Muscle layer of colon (tissue), 2 donors: ENCODE data around the gene ARHGAP10.
A peak's percentile ranks its signal among the peaks of the same experiment; 100 is the strongest.

Source experiments
- H3K27ac ChIP-seq: one replicate; pipeline ENCODE4 v1.7.0; 2013; ENCODE audit warnings: low read depth, mild to moderate bottlenecking, low read length, moderate library complexity
- H3K27me3 ChIP-seq, 2 donors: one replicate each; pipeline ENCODE4 v1.7.0; 2013; ENCODE audit warnings: low read length in 2 of 2, mild to moderate bottlenecking in 2 of 2; ENCODE audit not compliant: insufficient read depth in 2 of 2, control insufficient read depth in 1 of 2
- H3K36me3 ChIP-seq: one replicate; pipeline ENCODE4 v1.7.0; 2013; ENCODE audit warnings: mild to moderate bottlenecking, low read length; ENCODE audit not compliant: insufficient read depth
- H3K4me1 ChIP-seq: one replicate; pipeline ENCODE4 v1.7.0; 2013; ENCODE audit warnings: mild to moderate bottlenecking, low read length; ENCODE audit not compliant: insufficient read depth
- H3K4me3 ChIP-seq, 2 donors: one replicate each; pipeline ENCODE4 v1.7.0; 2013; ENCODE audit warnings: low read length in 2 of 2, low read depth in 1 of 2, mild to moderate bottlenecking in 1 of 2, moderate library complexity in 1 of 2
- H3K9ac ChIP-seq: one replicate; pipeline ENCODE4 v1.7.0; 2013; ENCODE audit warnings: low read length
- H3K9me3 ChIP-seq: one replicate; pipeline ENCODE4 v1.7.0; 2013; ENCODE audit warnings: mild to moderate bottlenecking, low read length
- donor health status: abdominal sarcoma.
- donor health status: Adenocarcinoma of cecum.

The ARHGAP10 gene

GRCh38 chr4:147923854-147924253 is 192.0 kb downstream of the ARHGAP10 start:
- Histone ChIP-seq H3K36me3 (no peaks in the 10 kb centered on the region), H3K27ac (no peak overlapping the region), H3K27me3 (no peaks in the 10 kb centered on the region), H3K4me1 (peaks cover 9% of the 10 kb centered on the region), H3K9ac (no peak overlapping the region), H3K4me3 (no peak overlapping the region), H3K9me3 (no peaks in the 10 kb centered on the region)

- no peaks in the 10 kb centered on the region for H3K9me3 ChIP-seq
- H3K27ac ChIP-seq = peak overlapping the region; percentile 29
- H3K4me3 ChIP-seq = no peak overlapping the region
- no peaks in the 10 kb centered on the region for H3K36me3 ChIP-seq
- no peaks in the 10 kb centered on the region for H3K27me3 ChIP-seq
- H3K4me1 ChIP-seq = peaks cover 15% of the 10 kb centered on the region
- no peak overlapping the region for H3K9ac ChIP-seq
Measured at GRCh38 chr4:147924604-147925412, 192.9 kb downstream of the ARHGAP10 start.

- Histone ChIP-seq H3K27me3 (no peaks in the 10 kb centered on the region), H3K4me1 (peaks cover 15% of the 10 kb centered on the region), H3K9me3 (no peaks in the 10 kb centered on the region), H3K9ac (no peak overlapping the region), H3K27ac (peak overlapping the region; percentile 21), H3K36me3 (no peaks in the 10 kb centered on the region), H3K4me3 (no peak overlapping the region)
Measured at GRCh38 chr4:147927377-147928137, 195.7 kb downstream of the ARHGAP10 start.

GRCh38 chr4:147928400-147928799 is 196.5 kb downstream of the ARHGAP10 start:
- Histone ChIP-seq H3K27ac (peak overlapping the region; percentile 21), H3K27me3 (no peaks in the 10 kb centered on the region), H3K4me3 (no peak overlapping the region), H3K36me3 (no peaks in the 10 kb centered on the region), H3K4me1 (peaks cover 15% of the 10 kb centered on the region), H3K9ac (no peak overlapping the region), H3K9me3 (no peaks in the 10 kb centered on the region)

- peaks cover 15% of the 10 kb centered on the region for H3K4me1 ChIP-seq
- no peak overlapping the region for H3K9ac ChIP-seq
- H3K4me3 ChIP-seq = no peak overlapping the region
- H3K27me3 ChIP-seq = no peaks in the 10 kb centered on the region
- no peaks in the 10 kb centered on the region for H3K9me3 ChIP-seq
- no peak overlapping the region for H3K27ac ChIP-seq
- H3K36me3 ChIP-seq = no peaks in the 10 kb centered on the region
Measured at GRCh38 chr4:147929746-147930145, 197.9 kb downstream of the ARHGAP10 start.

GRCh38 chr4:147933316-147933715 is 201.4 kb downstream of the ARHGAP10 start:
- Histone ChIP-seq H3K4me3 (no peak overlapping the region), H3K9ac (no peak overlapping the region), H3K4me1 (peaks cover 8% of the 10 kb centered on the region), H3K9me3 (no peaks in the 10 kb centered on the region), H3K27ac (no peak overlapping the region), H3K27me3 (no peaks in the 10 kb centered on the region), H3K36me3 (no peaks in the 10 kb centered on the region)

GRCh38 chr4:147933779-147934178 is 201.9 kb downstream of the ARHGAP10 start:
- Histone ChIP-seq H3K9me3 (no peaks in the 10 kb centered on the region), H3K4me3 (no peak overlapping the region), H3K27ac (no peak overlapping the region), H3K9ac (no peak overlapping the region), H3K27me3 (no peaks in the 10 kb centered on the region), H3K36me3 (no peaks in the 10 kb centered on the region), H3K4me1 (peaks cover 6% of the 10 kb centered on the region)

GRCh38 chr4:147938496-147938895 is 206.6 kb downstream of the ARHGAP10 start:
- Histone ChIP-seq H3K9me3 (no peaks in the 10 kb centered on the region), H3K9ac (no peak overlapping the region), H3K4me3 (no peak overlapping the region), H3K27me3 (no peaks in the 10 kb centered on the region), H3K4me1 (peaks cover 11% of the 10 kb centered on the region), H3K27ac (no peak overlapping the region), H3K36me3 (peaks cover 17% of the 10 kb centered on the region)

- H3K27ac ChIP-seq = no peak overlapping the region
- H3K9ac ChIP-seq = no peak overlapping the region
- no peaks in the 10 kb centered on the region for H3K27me3 ChIP-seq
- H3K36me3 ChIP-seq = peaks cover 22% of the 10 kb centered on the region
- no peak overlapping the region for H3K4me3 ChIP-seq
- no peaks in the 10 kb centered on the region for H3K9me3 ChIP-seq
- H3K4me1 ChIP-seq = peaks cover 11% of the 10 kb centered on the region
Measured at GRCh38 chr4:147940171-147940570, 208.3 kb downstream of the ARHGAP10 start.

GRCh38 chr4:147941373-147941772 is 209.5 kb downstream of the ARHGAP10 start:
- Histone ChIP-seq H3K27me3 (no peaks in the 10 kb centered on the region), H3K27ac (no peak overlapping the region), H3K4me1 (peaks cover 11% of the 10 kb centered on the region), H3K4me3 (no peak overlapping the region), H3K9me3 (no peaks in the 10 kb centered on the region), H3K9ac (no peak overlapping the region), H3K36me3 (peaks cover 22% of the 10 kb centered on the region)

- H3K27me3 ChIP-seq = no peaks in the 10 kb centered on the region
- H3K27ac ChIP-seq = peak overlapping the region; percentile 66
- H3K9ac ChIP-seq = no peak overlapping the region
- peaks cover 28% of the 10 kb centered on the region for H3K36me3 ChIP-seq
- H3K4me1 ChIP-seq = peaks cover 11% of the 10 kb centered on the region
- no peak overlapping the region for H3K4me3 ChIP-seq
- H3K9me3 ChIP-seq = no peaks in the 10 kb centered on the region
Measured at GRCh38 chr4:147942729-147943128, 210.8 kb downstream of the ARHGAP10 start.
